GM18520 (cell line): ENCODE data around the gene LEO1.
"Not testable (repeated sequence)": the region's sequence is repeated elsewhere in the genome, so short reads cannot be mapped to it uniquely, and the experiment has no call there.

Experiments
- ATAC-seq: cut with Tn5 transposase; IDR thresholded peaks from one replicate; pipeline ENCODE4 v1.9.1; 2021; ENCODE audit not compliant: unreplicated experiment

LEO1 gene

DNA sequence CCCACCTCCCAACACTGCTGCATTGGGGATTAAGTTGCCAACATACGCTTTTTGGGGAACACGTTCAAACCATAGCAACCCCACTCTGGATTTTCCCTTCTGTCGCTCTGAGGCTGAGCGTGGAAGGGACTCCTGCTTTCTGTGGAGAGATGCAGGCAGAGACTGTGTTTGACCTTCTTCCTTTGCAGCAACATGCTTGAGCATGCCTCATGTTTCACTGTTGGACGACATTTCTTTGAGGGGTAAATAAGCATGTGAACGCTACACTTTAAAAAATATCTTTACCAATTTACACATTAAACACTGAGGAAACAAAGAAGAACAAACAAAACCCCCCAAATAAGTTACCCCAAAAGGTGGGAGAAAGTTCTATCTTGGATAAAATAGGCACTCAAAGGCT is 33.2 kb upstream of the LEO1 start:
- no peak for ATAC-seq

DNA sequence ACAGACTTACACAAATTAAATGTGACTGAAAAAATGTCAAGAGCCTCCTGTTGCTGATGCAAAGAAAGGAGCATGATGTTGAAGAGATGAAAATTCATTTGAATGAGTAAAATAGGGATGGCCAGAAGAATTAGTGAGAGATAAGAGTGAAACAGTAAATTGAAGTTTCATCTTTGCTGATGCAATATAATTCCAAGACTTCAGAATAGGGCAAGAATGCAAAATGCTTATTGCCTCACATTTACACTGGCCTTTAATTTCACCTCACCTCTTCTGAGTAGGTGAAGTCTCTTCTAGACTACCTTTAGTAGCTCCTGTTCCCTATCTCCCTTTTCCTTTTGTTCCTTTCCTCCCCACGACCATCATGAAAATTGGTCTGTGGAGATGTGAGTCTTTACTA is 32.1 kb upstream of the LEO1 start:
- ATAC-seq = no peak

GRCh38 chr15:52003089-52003488 is 31.5 kb upstream of the LEO1 start:
- ATAC-seq = not testable (repeated sequence)

GRCh38 chr15:52002351-52002750 is 30.8 kb upstream of the LEO1 start:
- no peak for ATAC-seq

GRCh38 chr15:51992953-51993352 is 21.4 kb upstream of the LEO1 start:
- ATAC-seq = no peak

- ATAC-seq = no peak
Observed at GRCh38 chr15:51991141-51991540, 19.6 kb upstream of the LEO1 start.

- ATAC-seq = no peak
Observed at GRCh38 chr15:51982770-51983103, 11.2 kb upstream of the LEO1 start.

- ATAC-seq = peak; percentile 91
Observed at GRCh38 chr15:51982013-51982769, 10.6 kb upstream of the LEO1 start.

DNA sequence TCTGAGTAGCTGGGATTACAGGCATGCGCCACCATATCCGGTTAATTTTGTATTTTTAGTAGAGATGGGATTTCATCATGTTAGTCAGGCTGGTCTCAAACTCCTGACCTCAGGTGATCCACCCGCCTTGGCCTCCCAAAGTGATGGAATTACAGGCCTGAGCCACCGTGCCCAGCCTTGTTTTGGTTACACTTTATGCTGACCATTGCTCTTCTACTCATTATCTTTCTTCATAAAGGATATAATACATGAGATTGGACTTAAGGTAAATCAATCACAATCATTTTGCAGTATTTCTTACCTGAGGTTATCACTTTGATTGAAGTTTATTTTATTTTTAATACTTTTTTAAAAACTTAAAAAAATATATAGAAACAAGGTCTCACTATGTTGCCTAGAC is 2.2 kb upstream of the LEO1 start:
- ATAC-seq = no peak

GRCh38 chr15:51973220-51973619 is 1.6 kb upstream of the LEO1 start:
- no peak for ATAC-seq

- peak; percentile 5 for ATAC-seq
Observed at GRCh38 chr15:51971032-51971374, 575 bp downstream of the LEO1 start.

DNA sequence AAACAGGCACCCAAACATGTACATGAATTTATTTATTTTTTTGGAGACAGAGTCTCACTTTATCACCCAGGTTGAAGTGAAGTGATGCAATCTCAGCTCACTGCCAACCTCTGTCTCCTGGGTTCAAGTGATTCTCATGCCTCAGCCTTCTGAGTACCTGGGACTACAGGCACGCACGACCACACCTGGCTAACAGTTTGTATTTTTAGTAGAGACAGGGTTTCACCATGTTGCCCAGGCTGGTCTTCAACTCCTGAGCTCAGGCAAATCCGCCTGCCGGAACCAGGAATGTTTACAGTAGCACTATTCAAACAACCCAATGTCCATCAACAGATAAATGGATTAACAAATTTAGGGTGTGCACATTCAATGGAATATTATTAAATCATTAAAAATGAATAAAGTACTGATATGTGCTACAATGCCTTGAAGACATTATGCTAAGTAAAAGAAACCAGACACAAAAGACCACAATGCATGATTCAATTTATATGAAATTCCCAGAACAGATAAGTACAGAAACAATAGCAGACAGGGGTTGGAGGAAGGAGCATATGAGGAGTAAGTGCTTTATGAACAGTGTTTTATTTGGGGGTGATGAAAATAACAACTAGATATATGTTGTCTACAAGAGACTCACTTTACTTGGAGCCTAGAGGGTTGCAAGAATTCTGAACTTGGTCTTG is 1.3 kb downstream of the LEO1 start:
- no peak for ATAC-seq

DNA sequence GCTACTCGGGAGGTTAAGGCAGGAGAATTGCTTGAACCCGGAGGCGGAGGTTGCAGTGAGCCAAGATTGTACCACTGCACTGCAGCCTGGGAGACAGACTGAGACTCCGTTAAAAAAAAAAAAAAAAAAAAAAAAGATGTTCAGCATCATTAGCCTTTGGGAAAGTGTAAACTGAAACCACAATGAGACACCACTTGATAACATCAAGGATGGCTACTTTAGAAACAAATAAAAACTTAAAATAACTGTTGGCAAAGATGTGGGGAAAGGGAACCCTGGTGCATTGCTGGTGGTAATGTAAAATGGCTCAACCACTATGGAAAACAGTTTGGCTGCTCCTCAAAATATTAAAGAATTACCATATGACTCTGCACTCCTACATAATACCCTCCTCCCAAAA is 1.9 kb downstream of the LEO1 start:
- ATAC-seq = no peak

GRCh38 chr15:51967583-51967982 is 4.0 kb downstream of the LEO1 start:
- ATAC-seq = no peak

- no peak for ATAC-seq
Observed at GRCh38 chr15:51966192-51966591, 5.4 kb downstream of the LEO1 start.

DNA sequence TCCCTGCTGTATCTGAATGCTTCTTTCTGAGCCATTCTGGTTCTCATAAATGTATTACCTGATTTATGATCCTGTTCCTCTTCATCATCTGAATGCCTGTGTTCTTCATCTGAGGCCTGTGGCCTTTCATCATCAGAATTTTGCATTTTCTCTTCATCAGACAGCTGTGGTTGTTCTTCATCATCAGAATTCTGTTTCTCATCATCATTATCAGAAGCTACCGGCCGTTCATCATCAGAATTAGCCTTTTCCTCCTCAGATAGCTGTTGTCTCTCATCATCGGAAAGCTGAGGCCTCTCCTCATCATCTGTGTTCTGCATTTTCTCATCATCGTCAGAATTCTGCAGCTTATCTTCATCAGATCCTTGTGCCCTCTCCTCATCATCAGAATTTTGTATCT is 5.9 kb downstream of the LEO1 start:
- no peak for ATAC-seq

DNA sequence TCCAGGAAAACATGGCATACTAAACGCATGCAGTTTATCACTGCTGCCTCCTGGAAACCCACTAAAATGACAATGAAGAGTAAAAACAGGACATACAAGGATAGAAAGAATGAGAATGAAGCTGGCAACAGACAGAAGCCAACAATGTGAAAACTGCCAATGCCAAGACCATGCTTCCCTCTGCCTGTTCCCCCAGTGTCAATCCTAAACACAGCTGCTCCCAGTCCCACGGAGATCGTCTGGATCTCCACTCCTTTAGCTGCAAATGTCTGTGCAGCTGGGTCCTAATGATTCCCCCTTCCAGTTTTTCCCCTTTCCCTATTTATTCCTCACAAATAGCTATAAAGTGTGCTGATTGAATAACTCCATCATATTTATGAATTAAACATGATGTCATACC is 16.1 kb downstream of the LEO1 start:
- ATAC-seq = no peak

DNA sequence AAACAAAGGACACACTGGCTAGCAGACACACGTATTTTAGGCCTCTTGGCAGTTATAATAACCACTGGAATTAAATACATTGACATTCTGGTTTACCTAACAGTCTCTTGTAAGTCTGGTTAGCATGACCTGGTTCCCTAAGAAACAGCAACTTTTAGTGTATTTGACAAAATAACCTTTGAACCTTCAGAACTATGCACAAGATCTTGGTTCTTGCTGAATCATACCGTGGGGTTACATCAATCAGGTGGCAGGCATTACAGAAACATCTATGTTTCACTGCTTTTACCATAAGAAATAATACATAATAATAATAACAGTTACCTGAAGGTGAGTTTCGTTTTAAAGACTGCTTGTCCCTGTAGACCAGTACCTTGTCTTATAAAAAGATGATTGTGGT is 18.8 kb downstream of the LEO1 start:
- ATAC-seq = no peak

DNA sequence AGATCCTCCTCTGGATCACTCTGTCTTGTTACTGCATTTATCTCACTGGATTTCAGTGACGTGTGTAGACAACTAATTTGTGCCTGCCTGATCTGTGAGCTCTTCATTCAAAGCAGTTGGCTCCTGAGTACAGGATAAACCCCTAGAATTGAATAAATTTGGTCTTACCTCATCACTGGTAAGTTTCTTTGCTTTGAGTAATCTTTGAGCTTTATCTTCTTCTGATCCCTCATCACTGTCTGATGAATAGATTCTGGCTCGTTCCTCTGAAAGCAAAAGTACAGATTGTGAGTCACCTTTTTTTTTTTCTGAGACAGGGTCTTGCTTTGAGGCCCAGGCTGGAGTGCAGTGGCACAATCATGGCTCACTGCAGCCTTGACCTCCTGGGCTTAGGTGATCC is 24.5 kb downstream of the LEO1 start:
- no peak for ATAC-seq

DNA sequence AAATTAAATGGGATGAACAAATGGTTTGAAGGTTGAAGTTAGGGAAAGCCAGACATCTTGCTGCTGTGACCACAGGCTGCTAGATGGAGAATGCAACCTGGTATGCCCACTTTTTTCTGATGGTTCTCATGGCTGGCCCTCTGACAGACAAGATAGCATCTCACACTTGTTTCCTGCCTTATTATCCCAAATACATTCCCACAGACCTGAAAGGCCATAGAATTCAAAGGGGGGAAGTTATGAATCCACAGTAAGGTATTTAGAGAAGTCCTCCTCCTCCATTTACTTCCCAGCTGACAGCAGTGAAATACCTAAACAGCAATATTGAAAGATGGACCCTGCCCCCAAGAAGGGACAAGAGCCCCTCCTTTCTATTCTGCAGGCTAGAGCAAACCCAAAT is 32.4 kb downstream of the LEO1 start:
- no peak for ATAC-seq

GRCh38 chr15:51938286-51938685 is 33.3 kb downstream of the LEO1 start:
- ATAC-seq = no peak

- no peak for ATAC-seq
Observed at GRCh38 chr15:51936105-51936478, 35.5 kb downstream of the LEO1 start.

GRCh38 chr15:51935466-51936104 is 36.0 kb downstream of the LEO1 start:
- ATAC-seq = peak; percentile 91
